ENCODE measurements around the gene VWA5A. TPM values are rescaled to one million over a fixed set of nuclear protein-coding genes. Genes with fewer than 3 reads are reported as not detected.

Gene VWA5A
- polyA plus RNA-seq, 2 of the 4 experiments (the other 2 are of a cell fraction): 0.18 to 1.5 TPM

Other genes starting within 250 kb of the VWA5A start
- gene TMEM225, start 229.8 kb upstream of the VWA5A start, polyA plus RNA-seq (2011; rRNA removed): not detected in 2 replicates
- not detected in 3 replicates for gene TMEM225, start 229.8 kb upstream of the VWA5A start, polyA plus RNA-seq (2017; fragmentation: RNase III; extraction: RNeasy Plus Mini Kit Qiagen cat#74134 plus additional on column Dnase treatment)
- not detected in 2 replicates for gene OR8D4, start 213.3 kb upstream of the VWA5A start, polyA plus RNA-seq (2011; rRNA removed)
- gene OR8D4, start 213.3 kb upstream of the VWA5A start, polyA plus RNA-seq (2017; fragmentation: RNase III; extraction: RNeasy Plus Mini Kit Qiagen cat#74134 plus additional on column Dnase treatment): not detected in 3 replicates
- not detected in 2 replicates for gene OR4D5, start 175.8 kb upstream of the VWA5A start, polyA plus RNA-seq (2011; rRNA removed)
- not detected in 3 replicates for gene OR4D5, start 175.8 kb upstream of the VWA5A start, polyA plus RNA-seq (2017; fragmentation: RNase III; extraction: RNeasy Plus Mini Kit Qiagen cat#74134 plus additional on column Dnase treatment)
- gene OR6T1, start 171.6 kb upstream of the VWA5A start, polyA plus RNA-seq (2011; rRNA removed): not detected in 2 replicates
- not detected in 3 replicates for gene OR6T1, start 171.6 kb upstream of the VWA5A start, polyA plus RNA-seq (2017; fragmentation: RNase III; extraction: RNeasy Plus Mini Kit Qiagen cat#74134 plus additional on column Dnase treatment)
- not detected in 2 replicates for gene OR10S1, start 137.7 kb upstream of the VWA5A start, polyA plus RNA-seq (2011; rRNA removed)
- gene OR10S1, start 137.7 kb upstream of the VWA5A start, polyA plus RNA-seq (2017; fragmentation: RNase III; extraction: RNeasy Plus Mini Kit Qiagen cat#74134 plus additional on column Dnase treatment): not detected in 3 replicates
- not detected in 2 replicates for gene OR10G6, start 120.3 kb upstream of the VWA5A start, polyA plus RNA-seq (2011; rRNA removed)
- gene OR10G6, start 120.3 kb upstream of the VWA5A start, polyA plus RNA-seq (2017; fragmentation: RNase III; extraction: RNeasy Plus Mini Kit Qiagen cat#74134 plus additional on column Dnase treatment): not detected in 3 replicates
- gene OR10G4, start 102.5 kb upstream of the VWA5A start, polyA plus RNA-seq (2011; rRNA removed): not detected in 2 replicates
- gene OR10G4, start 102.5 kb upstream of the VWA5A start, polyA plus RNA-seq (2017; fragmentation: RNase III; extraction: RNeasy Plus Mini Kit Qiagen cat#74134 plus additional on column Dnase treatment): not detected in 3 replicates
- not detected in 2 replicates for gene OR10G9, start 92.4 kb upstream of the VWA5A start, polyA plus RNA-seq (2011; rRNA removed)
- not detected in 3 replicates for gene OR10G9, start 92.4 kb upstream of the VWA5A start, polyA plus RNA-seq (2017; fragmentation: RNase III; extraction: RNeasy Plus Mini Kit Qiagen cat#74134 plus additional on column Dnase treatment)
- gene OR10G8, start 88.7 kb upstream of the VWA5A start, polyA plus RNA-seq (2011; rRNA removed): not detected in 2 replicates
- not detected in 3 replicates for gene OR10G8, start 88.7 kb upstream of the VWA5A start, polyA plus RNA-seq (2017; fragmentation: RNase III; extraction: RNeasy Plus Mini Kit Qiagen cat#74134 plus additional on column Dnase treatment)
- not detected in 2 replicates for gene OR10G7, start 74.1 kb upstream of the VWA5A start, polyA plus RNA-seq (2011; rRNA removed)
- gene OR10G7, start 74.1 kb upstream of the VWA5A start, polyA plus RNA-seq (2017; fragmentation: RNase III; extraction: RNeasy Plus Mini Kit Qiagen cat#74134 plus additional on column Dnase treatment): not detected in 3 replicates
- not detected in 2 replicates for gene OR10D3, start 67.9 kb downstream of the VWA5A start, polyA plus RNA-seq (2011; rRNA removed)
- gene OR10D3, start 67.9 kb downstream of the VWA5A start, polyA plus RNA-seq (2017; fragmentation: RNase III; extraction: RNeasy Plus Mini Kit Qiagen cat#74134 plus additional on column Dnase treatment): not detected in 3 replicates
- gene OR8G1, start 125.6 kb downstream of the VWA5A start, polyA plus RNA-seq (2011; rRNA removed): not detected in 2 replicates
- not detected in 3 replicates for gene OR8G1, start 125.6 kb downstream of the VWA5A start, polyA plus RNA-seq (2017; fragmentation: RNase III; extraction: RNeasy Plus Mini Kit Qiagen cat#74134 plus additional on column Dnase treatment)
- gene OR8G5, start 140.9 kb downstream of the VWA5A start, polyA plus RNA-seq (2011; rRNA removed): not detected in 2 replicates
- not detected in 3 replicates for gene OR8G5, start 140.9 kb downstream of the VWA5A start, polyA plus RNA-seq (2017; fragmentation: RNase III; extraction: RNeasy Plus Mini Kit Qiagen cat#74134 plus additional on column Dnase treatment)
- gene OR8D1, start 198.5 kb downstream of the VWA5A start, polyA plus RNA-seq (2011; rRNA removed): not detected in 2 replicates
- gene OR8D1, start 198.5 kb downstream of the VWA5A start, polyA plus RNA-seq (2017; fragmentation: RNase III; extraction: RNeasy Plus Mini Kit Qiagen cat#74134 plus additional on column Dnase treatment): not detected in 3 replicates
- gene OR8D2, start 204.7 kb downstream of the VWA5A start, polyA plus RNA-seq (2011; rRNA removed): not detected in 2 replicates
- not detected in 3 replicates for gene OR8D2, start 204.7 kb downstream of the VWA5A start, polyA plus RNA-seq (2017; fragmentation: RNase III; extraction: RNeasy Plus Mini Kit Qiagen cat#74134 plus additional on column Dnase treatment)

Measured in A549 (cell line).